ENCODE data around the gene SLC49A4.

The SLC49A4 gene

DNA sequence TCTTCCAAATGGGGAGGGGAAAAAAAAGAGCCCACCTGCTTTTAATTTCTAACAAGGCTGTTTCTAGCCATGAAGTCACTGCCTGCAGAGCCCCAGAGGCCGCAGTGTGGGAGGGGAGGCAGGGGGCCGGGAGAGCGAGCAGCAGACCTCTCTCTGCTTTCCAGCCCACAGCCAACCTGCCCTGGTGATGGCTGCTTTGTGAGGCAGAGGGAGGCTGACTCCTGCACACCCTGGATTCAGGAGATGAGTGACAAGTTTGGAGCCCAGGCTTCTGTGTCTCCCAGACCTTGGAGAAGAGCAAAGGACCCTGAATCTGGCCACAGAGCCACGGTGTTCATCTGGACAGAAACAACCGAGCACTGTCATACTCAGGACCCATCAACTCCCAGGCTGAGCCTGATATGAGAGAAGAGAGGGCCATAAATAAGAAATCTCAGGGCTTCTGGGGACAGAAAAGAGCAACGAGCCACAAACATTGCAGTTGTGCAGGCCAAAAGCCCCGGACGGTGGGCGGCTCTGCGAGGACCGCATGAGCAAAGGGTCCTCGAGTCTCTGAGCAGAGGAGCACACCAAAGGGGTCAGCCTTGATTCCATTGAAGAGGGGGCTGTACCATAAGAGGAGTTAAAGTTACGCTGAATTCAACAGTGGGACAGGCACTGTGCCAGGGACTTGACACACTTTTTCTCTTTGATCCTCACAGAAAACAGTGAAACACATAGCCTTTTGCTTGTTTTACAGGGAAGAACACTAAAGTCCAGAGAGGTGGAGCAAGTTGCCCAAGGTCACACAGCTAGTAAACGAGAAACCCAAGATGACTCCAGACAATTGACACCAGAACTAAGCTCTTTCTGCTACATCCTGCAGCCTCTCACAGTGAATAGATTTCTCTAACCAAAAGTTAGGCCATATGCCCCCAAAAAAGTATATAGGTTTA is 135.5 kb downstream of the SLC49A4 start:
- no peak for FAIRE-seq

Measured in colon (tissue), 2 donors.